LoVo (cell line): ENCODE results near the gene GOPC.
A peak's percentile ranks its signal among the peaks of the same experiment; 100 is the strongest.
"Not testable (repeated sequence)": the region's sequence is repeated elsewhere in the genome, so short reads cannot be mapped to it uniquely, and the experiment has no call there.

Experiments used
- DNase-seq: peaks from one replicate; pipeline ENCODE4 v3.0.0-alpha.2; 2016; ENCODE audit warnings: low spot score

Gene GOPC

DNA sequence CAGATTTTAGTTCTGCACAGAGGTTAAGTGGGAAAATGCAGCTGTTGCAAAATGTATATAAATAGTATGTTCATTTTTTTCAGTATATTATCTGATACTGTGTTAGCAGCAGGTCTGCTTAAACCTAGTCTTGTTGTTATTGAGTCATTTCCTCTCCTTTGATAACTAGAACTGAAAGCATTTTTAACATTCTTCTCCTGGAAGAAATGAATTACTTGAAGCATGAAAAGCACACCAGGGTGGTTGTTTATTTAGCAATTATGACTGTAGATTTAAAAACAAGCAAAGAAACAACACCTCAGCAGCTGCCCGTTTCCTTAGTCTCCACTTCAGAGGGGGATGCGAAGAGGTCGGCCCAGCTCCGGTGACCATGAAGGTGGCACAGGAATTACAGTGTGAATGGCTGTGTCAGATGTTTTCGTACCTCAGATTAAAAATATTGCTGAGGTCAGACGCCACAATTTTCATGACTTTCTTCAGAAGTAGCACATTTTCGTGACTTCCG is 53.5 kb downstream of the GOPC start:
- peak; percentile 6 for DNase-seq

DNA sequence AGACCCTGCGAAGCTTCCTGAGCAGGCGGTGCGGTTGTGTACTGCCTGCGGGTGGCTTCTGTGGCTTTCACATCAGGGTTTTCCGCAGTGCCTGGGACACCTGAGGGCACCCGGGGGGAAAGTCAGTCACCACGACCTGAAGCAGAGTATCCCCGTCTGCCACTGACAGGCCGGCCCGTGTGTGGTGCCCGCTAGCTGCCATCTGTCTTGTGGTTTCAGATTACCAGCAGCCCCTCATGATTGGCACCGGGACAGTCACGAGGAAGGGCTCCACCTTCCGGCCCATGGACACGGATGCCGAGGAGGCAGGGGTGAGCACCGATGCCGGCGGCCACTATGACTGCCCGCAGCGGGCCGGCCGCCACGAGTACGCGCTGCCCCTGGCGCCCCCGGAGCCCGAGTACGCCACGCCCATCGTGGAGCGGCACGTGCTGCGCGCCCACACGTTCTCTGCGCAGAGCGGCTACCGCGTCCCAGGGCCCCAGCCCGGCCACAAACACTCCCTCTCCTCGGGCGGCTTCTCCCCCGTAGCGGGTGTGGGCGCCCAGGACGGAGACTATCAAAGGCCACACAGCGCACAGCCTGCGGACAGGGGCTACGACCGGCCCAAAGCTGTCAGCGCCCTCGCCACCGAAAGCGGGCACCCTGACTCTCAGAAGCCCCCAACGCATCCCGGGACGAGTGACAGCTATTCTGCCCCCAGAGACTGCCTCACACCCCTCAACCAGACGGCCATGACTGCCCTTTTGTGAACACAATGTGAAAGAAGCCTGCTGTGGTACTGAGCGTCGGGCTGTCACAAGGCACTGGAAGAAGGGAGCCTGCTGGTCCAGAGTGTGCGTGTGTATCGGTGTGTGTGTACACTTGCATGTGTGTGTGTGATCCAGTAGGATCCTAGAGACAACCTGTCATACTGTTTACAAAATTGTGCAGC is 54.4 kb downstream of the GOPC start:
- no peak for DNase-seq

DNA sequence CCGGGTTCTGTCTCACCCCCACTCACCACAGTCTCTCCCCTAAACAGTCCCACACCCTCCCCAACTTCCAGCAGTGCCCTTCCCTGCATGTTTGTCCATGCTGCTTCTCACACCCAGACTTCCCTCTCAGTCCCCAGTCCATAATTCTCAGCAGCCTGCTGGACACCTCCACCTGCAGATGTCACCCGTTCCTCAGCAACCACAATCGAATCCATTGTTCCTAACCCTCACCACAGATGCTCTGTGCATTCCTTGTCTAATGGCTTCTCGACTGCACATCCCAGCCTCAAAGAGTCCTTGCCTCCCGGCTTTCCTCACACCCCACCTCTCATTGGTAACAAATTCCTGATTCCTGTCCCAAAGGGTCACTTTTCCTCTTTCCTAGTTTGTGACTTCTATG is 55.6 kb downstream of the GOPC start:
- no peak for DNase-seq

DNA sequence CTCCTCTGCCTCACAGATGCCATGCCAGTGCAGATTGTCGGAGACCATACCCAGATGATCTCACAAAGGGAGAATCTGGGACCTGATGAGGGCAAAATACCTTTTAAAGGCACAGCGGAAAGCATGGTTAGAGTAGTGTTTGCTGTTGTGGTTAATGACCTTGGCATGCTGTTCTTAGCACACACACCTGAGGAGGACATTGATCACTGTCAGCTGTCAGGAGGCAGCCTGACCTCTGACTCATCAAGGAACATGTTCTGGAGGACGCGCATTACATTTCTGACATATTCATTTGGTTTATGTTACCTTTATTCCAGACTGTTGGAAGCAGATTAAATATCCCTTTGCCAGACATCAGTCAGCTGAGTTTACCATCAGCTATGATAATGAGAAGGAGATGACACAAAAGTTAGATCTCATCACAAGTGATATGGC is 57.1 kb downstream of the GOPC start:
- no peak for DNase-seq

DNA sequence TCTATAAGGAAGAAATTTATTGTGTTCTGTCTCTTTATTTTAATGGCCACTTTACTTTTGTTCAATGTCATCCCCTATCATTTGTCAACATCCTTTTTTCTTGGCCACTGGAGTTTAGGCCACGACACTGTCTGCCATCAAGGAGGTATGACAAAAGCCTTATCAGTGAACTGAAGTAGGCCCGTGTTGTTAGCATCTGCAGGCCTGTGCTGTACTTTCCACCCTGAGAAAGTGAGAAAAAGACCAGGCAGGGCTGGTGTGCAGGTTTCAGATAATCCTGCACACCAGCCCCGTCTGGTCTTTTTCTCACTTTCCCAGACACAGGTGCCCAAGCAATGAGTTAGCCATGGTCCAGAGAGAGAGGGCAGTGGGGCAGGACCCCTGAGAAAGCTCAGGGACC is 57.6 kb downstream of the GOPC start:
- no peak for DNase-seq

DNA sequence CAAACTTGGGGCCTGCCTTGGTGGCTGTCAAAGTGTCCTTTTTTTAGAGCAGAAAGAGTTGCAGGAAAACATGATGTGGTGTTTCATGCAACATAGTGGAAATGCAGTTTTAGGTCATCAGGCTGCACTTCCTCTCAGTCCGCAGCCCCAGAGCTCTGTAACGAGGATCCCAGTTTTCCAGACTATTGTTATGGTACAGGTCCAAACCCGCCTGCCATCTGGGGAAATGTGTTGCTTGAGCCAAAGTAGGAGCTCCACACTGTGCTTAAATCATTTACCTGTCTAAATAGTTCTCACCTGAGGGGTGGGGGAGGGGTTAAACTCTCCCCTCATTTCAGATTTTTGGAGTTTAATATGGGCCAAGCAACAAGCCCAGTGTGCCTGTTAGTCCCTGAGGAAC is 59.8 kb downstream of the GOPC start:
- no peak for DNase-seq

DNA sequence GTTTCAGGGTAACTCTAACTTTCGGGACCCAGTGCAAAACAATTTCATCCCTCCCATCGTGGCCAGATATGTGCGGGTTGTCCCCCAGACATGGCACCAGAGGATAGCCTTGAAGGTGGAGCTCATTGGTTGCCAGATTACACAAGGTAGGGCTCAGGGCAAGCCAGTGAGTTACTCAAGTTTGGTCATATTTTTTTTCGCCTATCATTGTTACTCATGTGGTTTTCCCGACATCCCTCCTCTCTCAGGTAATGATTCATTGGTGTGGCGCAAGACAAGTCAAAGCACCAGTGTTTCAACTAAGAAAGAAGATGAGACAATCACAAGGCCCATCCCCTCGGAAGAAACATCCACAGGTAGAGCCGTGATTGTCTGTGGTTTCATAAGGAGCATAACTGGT is 61.6 kb downstream of the GOPC start:
- DNase-seq: no peak

DNA sequence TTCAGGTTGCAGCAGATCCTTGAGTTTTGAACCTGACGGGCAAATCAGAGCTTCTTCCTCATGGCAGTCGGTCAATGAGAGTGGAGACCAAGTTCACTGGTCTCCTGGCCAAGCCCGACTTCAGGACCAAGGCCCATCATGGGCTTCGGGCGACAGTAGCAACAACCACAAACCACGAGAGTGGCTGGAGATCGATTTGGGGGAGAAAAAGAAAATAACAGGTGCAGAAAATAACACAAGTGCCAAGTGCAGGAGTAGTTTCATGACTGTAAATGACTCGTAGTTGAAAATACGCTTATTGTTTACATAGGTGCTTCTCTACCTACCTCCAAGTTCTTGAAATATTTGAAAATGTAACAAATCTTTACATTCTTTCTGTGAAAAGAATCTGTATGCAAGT is 63.7 kb downstream of the GOPC start:
- DNase-seq: no peak

DNA sequence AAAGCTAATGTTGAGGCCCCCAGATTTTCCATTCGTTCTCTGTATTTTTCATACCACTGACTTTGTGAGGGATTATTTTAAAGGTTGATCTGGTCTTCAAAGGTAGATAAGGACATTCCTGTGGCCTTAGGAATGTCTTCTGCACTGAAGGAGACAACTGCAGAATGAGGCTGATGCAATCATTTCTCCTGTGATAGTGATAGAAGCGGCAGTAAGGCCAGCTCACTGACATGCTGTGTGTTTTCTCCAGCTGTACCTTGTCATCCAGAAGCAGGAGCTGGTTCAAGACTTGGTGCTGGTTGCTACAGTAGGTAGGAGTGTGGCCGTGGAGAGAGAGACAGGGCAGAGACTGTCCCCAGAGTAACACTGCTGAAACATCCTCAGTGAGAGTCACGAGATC is 66.0 kb downstream of the GOPC start:
- DNase-seq: peak; percentile 44

DNA sequence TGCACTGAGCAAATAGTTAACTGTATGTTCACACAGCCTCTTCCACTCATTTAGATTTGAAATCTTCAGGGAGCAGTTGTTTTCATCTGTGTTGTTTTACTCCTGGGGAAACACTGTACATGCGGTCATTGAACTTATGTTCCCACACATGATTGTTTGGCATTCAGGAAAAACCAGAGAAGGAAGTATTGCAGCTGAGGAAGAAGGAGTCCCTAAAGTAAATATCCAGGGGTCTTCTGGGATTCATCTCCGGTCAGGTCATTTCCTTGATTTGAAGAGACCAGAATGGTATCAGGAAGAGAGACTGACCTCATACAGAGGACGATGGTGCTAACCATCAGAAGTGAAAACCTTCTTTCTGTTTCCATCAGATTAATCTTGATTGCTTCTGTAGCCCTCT is 67.3 kb downstream of the GOPC start:
- no peak for DNase-seq

DNA sequence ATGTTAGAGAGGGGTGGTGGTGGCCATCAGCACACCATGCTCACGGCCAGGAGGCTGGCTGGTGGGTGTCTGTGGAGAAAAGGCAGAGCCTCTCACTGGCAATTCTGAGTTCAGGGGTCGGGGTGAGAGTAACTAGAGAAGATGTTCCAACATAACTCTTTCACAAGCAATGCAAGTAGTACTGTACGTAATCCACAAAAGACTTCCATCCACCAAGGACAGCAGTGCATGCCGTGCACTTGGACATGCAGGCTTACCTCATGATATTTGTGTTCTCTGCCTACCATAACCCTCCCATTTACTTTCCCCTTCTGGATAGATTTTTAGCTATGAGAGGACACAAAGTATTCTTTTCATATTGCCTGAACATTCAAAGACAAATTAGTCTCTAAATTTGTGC is 68.5 kb downstream of the GOPC start:
- no peak for DNase-seq

DNA sequence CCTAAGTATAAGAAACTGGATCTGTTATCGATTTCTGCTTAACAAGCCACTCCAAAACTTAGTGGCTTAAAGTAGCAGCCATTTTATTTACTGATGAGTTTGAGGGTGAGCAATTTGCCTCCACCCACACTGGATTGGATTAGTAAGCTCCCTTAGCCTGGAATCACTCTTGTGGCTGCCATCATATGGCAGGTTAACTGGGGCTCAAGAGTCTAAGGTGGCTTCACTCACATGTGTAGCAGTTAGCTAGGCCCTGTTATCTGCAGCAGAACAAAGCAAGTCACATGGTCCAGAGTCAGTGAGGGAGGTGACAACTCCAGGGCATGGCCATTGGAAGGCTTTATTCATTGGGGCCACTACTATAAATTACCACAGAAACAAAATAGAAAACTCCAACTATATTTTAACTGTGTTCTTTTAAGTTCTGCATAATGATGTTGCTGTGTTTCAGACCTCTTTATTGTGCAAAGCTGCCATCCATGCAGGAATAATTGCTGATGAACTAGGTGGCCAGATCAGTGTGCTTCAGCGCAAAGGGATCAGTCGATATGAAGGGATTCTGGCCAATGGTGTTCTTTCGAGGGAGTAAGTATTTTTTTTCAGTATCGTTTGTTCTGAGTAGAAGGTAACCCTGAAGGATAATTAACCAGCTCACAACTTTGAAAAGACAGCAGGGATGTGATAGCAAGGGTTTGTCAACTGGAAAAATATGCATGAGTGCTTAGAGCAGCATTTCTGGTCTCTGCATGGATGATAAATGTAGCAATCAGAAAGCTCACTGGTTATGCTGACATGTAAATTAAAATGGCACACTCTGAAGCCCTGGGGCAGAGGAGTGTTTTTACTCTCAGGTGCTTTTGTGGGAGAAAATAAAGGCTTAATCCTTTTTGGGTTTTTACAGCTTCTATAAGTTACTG is 70.2 kb downstream of the GOPC start:
- DNase-seq: no peak

DNA sequence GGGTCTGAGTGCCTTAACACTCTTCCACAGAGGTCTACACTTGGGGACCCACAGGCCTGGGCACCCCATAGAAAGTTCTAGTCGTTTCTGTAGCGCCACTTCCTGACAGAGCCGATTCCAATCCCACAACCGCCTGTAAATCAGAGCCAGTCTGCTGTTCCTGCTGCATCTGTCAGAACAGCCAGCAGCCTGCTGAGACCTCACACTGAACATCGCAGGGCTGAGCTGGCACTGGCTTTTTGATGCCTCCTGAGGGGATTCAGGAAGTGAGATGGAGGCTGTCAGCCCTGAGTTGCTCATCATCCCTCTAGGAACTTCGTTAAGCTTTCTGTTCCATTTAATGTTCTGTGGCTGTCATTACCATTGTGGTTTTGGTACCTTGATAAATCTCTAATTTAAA is 71.0 kb downstream of the GOPC start:
- no peak for DNase-seq

DNA sequence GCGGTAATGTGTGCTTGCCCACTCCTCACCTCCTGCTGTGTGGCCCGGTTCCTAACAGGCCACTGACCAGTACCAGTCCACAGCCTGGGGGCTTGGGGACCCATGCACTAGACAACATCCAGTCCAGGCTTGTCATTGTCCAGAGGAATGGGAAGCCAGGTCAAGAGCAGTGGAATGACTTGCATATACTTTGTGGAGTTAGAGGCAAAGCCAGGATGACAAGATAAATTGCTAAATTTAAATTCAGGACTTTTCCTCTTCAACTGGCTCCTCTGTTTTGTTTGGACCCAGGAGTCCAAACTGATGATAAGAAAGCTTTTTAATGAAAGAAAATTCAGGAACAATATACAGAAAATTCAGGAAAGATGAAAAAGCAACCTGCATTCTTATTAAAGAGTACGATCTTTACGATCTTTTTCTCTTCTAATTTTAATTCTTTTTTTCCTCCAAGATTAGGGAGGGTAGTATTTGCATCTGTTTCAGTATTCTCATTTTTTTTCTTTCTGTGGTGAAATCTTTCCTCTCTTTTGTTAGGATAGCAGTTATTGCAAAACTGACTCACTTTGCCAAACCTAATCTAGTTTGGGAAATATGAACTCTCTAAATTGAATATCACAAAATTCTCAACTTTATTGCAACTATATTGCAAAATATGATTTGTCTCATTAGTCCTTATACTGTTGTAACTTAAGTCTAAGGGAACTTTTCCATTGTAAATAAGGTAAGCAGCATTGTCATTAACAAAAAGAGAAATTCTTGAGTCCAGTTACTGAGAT is 71.7 kb downstream of the GOPC start:
- DNase-seq: no peak

DNA sequence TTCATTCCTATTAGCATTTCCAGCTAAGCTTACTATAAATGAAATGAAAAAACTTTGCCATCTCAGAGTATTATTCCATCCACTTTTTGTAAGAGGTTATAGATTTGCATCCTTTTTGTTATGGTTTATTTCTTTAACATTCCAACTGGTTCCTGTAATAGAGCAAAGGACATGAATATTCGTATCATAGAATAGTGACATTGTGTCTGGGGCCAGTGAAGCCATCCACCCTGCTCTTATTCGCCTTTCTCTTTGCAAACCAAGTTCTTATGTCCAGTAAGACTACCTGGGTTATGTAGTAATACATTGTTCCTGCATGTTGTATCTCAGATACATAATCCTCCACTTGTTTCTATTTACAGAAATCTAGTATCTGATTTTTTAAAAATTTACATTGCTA is 76.7 kb downstream of the GOPC start:
- DNase-seq: no peak

DNA sequence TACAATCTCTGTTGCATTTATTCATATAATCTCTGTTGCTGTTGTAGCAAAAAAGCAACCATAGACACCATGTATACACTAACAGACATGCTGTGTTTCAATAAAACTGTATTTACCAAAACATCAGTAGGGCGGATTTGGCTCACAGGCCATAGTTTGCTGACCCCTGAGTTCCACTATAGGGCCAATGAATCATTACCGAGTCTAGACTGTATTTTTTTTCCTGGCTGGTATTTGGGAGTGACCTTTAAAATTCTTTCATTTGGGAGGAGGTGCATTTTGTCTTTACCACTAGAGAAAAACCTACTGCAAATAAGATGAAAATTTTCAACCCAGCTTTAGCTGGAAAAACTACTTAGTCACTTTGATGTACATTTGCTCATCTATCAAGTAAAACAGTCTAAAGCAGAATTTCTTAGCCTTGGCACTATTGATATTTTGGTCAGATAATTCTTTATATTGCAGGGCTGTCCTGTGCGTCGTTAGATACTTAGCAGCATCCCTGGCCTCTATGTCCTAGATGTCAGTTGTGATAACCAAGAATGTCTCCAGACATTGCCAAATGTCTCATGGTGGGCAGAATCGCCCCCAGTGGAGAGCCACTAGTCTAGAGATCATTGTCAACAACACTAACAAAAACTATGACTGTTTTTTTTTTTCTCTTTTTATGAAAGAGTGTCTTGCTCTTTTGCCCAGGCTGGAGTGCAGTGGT is 80.4 kb downstream of the GOPC start:
- no peak for DNase-seq

DNA sequence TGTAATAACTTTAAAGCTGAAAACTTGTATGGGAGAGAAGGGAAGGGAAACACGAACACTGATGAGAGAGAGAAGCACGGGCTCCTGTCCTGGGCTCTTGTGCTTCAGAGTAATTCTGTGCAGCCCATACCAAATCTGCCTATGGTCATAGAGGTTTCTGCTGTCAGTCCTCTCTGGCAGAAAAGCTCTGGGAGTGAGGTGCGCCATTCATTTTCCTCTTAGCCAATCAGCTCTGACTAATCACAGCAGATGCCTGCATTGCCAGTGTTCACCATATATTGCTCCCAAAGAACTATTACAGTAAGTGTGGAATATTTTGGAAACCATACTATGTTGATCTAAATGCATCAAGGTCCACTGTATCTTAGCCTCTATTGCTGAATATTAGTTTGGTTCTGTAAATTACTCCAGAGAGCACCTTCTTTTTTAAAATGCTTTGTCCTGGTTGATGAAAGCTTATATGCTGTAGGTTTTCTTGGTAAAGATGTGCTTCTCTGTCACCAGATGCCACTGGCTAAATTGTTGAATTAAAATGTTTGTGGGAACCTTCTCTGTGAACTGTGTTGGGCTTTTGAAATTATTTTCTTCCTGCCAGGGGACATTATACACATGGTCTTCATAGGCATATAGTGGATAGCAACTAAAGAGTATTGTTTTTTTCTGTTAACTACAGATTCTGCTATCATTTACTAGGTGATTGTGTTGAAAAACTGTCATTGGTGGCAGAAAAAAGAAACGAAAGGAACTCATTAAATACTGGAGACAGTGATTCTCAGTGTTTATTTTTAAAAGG is 81.5 kb downstream of the GOPC start:
- DNase-seq: no peak

DNA sequence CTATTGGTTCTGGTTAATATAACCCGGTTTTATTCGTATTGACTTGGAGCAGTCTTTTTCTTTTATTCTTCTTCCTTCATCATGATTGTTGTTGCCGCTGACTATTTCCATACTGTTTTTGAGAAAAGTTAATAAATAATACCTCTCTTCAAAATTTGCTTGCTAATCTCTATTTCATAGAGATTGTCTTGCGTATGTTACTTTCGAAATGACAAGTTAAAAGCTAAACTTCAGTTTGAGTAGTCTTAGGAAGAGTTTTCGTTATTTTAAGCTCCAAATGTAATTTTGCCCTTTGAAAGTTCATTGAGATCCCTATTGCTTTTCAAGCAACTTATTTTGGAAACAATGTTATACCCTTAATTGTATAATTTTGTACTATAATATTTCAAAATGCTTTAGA is 83.4 kb downstream of the GOPC start:
- no peak for DNase-seq

DNA sequence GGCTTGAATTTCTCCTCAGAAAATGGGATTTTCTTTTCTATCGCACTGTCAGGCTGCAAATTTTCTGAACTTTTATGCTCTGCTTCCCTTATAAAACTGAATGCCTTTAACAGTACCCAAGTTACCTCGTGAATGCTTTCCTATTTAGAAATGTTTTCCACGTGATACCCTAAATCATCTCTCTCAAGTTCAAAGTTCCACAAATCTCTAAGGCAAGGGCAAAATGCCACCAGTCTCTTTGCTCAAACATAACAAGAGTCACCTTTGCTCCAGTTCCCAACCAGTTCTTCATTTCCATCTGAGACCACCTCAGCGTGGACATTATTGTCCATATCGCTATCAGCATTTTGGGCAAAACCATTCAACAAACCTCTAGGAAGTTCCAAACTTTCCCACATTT is 84.3 kb downstream of the GOPC start:
- DNase-seq: not testable (repeated sequence)

DNA sequence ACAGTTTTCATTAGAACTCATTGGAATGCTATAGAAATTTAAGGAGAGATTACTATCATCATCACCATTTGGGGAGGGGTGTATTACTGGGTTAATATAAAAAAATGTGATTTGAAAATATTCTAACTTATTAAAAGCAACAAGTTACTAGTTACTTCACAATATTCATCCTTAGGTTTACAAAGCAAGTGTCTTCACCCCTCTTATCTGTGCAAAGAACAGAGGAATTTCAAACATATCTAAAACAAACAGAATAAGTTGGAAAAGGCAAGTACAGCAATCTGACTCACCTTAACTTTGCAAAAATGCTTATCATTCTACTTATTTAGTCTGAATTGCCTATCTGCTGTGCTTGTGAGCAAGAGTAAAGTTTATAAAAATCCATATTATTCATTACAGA is 87.0 kb downstream of the GOPC start:
- DNase-seq: no peak

DNA sequence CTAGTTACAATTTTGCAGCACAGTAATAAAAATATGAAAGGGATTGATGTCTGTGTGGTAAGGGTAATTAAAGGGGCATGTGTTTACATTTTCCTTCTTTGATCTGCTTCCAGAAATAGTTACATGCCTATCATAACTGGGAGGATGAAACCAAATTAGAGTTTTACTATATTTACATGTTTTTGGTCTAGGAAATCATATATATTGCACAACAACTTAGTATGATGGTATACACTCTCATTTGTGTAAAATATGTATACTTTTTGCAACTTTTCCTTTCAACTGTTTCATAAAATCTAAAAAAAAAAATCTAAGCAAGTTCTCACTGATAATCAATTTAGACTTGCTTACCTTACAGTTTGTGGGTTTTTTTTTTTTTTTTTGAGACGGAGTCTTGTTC is 87.7 kb downstream of the GOPC start:
- DNase-seq: no peak
